B cell (primary cell): Measurements from ENCODE around the gene ARPC5L. TPM values are rescaled to one million over a fixed set of nuclear protein-coding genes. Genes with fewer than 3 reads are reported as not detected.
A peak's percentile ranks its signal among the peaks of the same experiment; 100 is the strongest.

Experiments
- ATAC-seq: fragments of 200-7000 bp; cut with Tn5 transposase; one replicate; pipeline ENCODE4 v1.10.0; 2021; ENCODE audit warnings: low read depth, mild to moderate bottlenecking, moderate number of reproducible peaks, moderate library complexity
- CTCF ChIA-PET: fragments of 350-600 bp; sonication (Branson Sonifier 250); formaldehyde crosslinking; loops from one replicate; lab custom pipeline; 2021; ENCODE audit warnings: antibody characterized with exemption, inconsistent platforms; lab: Charles Lee
- POLR2A ChIA-PET: fragments of 350-600 bp; sonication (Branson Sonifier 250); formaldehyde crosslinking; loops from one replicate; lab custom pipeline; 2021; ENCODE audit warnings: antibody characterized with exemption; lab: Charles Lee
- DNase-seq: peaks from one replicate; pipeline ENCODE4 v3.0.0; 2013
- H2AFZ ChIP-seq: 2 replicates; pipeline ENCODE4 v1.6.1; 2012; ENCODE audit warnings: mild to moderate bottlenecking, low read depth, low read length; ENCODE audit not compliant: insufficient read depth, poor library complexity, severe bottlenecking
- H3K27ac ChIP-seq, 2 donors: 1 replicate in 1 of 2; 2 replicates in 1 of 2; pipeline ENCODE4 v1.5.1; 2012 to 2013; ENCODE audit warnings: low read length in 2 of 2, mild to moderate bottlenecking in 2 of 2, moderate library complexity in 1 of 2
- H3K27me3 ChIP-seq, 4 experiments: fragments of 200-600 bp in 1 of 4; sonication (generic) in 1 of 4; replicated peaks in 1 of 4; 1 replicate in 2 of 4; 2 replicates in 2 of 4; pipeline versions ENCODE4 v1.6.1 to v1.7.0; 2013 to 2016; ENCODE audit warnings: low read length in 3 of 4, mild to moderate bottlenecking in 2 of 4, mixed read lengths in 1 of 4, moderate library complexity in 1 of 4; ENCODE audit not compliant: insufficient read depth in 4 of 4, control insufficient read depth in 3 of 4; ENCODE audit errors: control extremely low read depth in 1 of 4
- H3K36me3 ChIP-seq, 2 experiments: replicated peaks in 1 of 2; 1 replicate in 1 of 2; 2 replicates in 1 of 2; pipeline versions ENCODE4 v1.6.1 to v1.7.1; 2013; ENCODE audit warnings: low read length in 1 of 2; ENCODE audit not compliant: insufficient read depth in 2 of 2, control insufficient read depth in 1 of 2; ENCODE audit errors: control extremely low read depth in 1 of 2, extremely low read depth in 1 of 2
- H3K4me1 ChIP-seq, 2 donors: fragments of 200-600 bp in 1 of 2; sonication (generic) in 1 of 2; 1 replicate in 1 of 2; 2 replicates in 1 of 2; pipeline versions ENCODE4 v1.5.1 to v1.6.1; 2013 to 2017; ENCODE audit warnings: low read length in 2 of 2; ENCODE audit not compliant: control insufficient read depth in 2 of 2, insufficient read depth in 2 of 2
- H3K4me2 ChIP-seq: replicated peaks from 2 replicates; pipeline ENCODE3; 2012; ENCODE audit warnings: mild to moderate bottlenecking, low read depth, low read length; ENCODE audit not compliant: poor library complexity, severe bottlenecking
- H3K4me3 ChIP-seq, 5 experiments: fragments of 200-600 bp in 1 of 5; sonication (generic) in 1 of 5; 1 replicate in 3 of 5; 2 replicates in 2 of 5; pipeline versions ENCODE4 v1.5.1 to v1.7.0; 2011 to 2016; ENCODE audit warnings: low read length in 4 of 5, mild to moderate bottlenecking in 4 of 5, low read depth in 2 of 5, control low read depth in 1 of 5, moderate library complexity in 1 of 5; ENCODE audit not compliant: insufficient read depth in 1 of 5; ENCODE audit errors: control extremely low read depth in 1 of 5, extremely low read depth in 1 of 5
- H3K79me2 ChIP-seq: fragments of 200-600 bp; sonication (generic); one replicate; pipeline ENCODE4 v1.6.0; 2016; ENCODE audit warnings: low read length; ENCODE audit not compliant: control insufficient read depth, insufficient read depth
- H3K9ac ChIP-seq: fragments of 200-600 bp; sonication (generic); 2 replicates; pipeline ENCODE4 v1.6.1; 2017; ENCODE audit warnings: mild to moderate bottlenecking, low read length, moderate library complexity
- H3K9me3 ChIP-seq, 3 donors: one replicate each; pipeline versions ENCODE4 v1.6.1 to v1.7.1; 2013; ENCODE audit warnings: low read length in 2 of 3; ENCODE audit not compliant: control insufficient read depth in 2 of 3, insufficient read depth in 1 of 3; ENCODE audit errors: control extremely low read depth in 1 of 3
- H4K20me1 ChIP-seq: 2 replicates; pipeline ENCODE4 v1.6.0; 2012; ENCODE audit warnings: mild to moderate bottlenecking, low read length; ENCODE audit not compliant: insufficient read depth, control insufficient read depth, poor library complexity, severe bottlenecking
- H3K27ac Mint-ChIP-seq: one replicate; pipeline ENCODE4 v1.8.0; 2021; ENCODE audit warnings: mixed read lengths
- H3K27me3 Mint-ChIP-seq: one replicate; pipeline ENCODE4 v1.8.0; 2021; ENCODE audit warnings: mixed read lengths
- H3K4me1 Mint-ChIP-seq: one replicate; pipeline ENCODE4 v1.8.0; 2021; ENCODE audit warnings: mixed read lengths
- H3K4me3 Mint-ChIP-seq: one replicate; pipeline ENCODE4 v1.8.0; 2021; ENCODE audit warnings: mixed read lengths
- H3K9me3 Mint-ChIP-seq: one replicate; pipeline ENCODE4 v1.8.0; 2022; ENCODE audit warnings: mixed read lengths; ENCODE audit not compliant: insufficient read depth
- CTCF ChIP-seq: fragments of 200-600 bp; IDR thresholded peaks from one replicate; pipeline ENCODE4 v1.8.0; 2022; ENCODE audit warnings: antibody characterized with exemption, mild to moderate bottlenecking
- EZH2 ChIP-seq: IDR thresholded peaks from 2 replicates; pipeline ENCODE4 v1.6.1; 2012; ENCODE audit warnings: borderline replicate concordance, low read depth, mild to moderate bottlenecking, moderate library complexity, low read length; ENCODE audit not compliant: insufficient read depth, poor library complexity, severe bottlenecking
- WGBS: methylation state at CpG from one replicate; pipeline ENCODE4 v1.1.5; 2013; ENCODE audit warnings: missing lambda C conversion rate; ENCODE audit not compliant: insufficient coverage; 5-methylcytosine and 5-hydroxymethylcytosine counted together
- intact Hi-C: fragments of 100-400 bp; cut with micrococcal nuclease; formaldehyde crosslinking; loops from one replicate; pipeline ENCODE4 v1.10.0; 2022
- polyA plus RNA-seq: library from polyadenylated mRNA; depleted of rRNA; stranded (reverse); fragments of >200 nt; gene quantifications from 2 replicates; pipeline ENCODE4 v1.2.3, GENCODE V29; 2012
- total RNA-seq, 2 donors: library from RNA; stranded (reverse); fragments of 120-200 nt in 1 of 2; gene quantifications; 1 replicate in 1 of 2; 2 replicates in 1 of 2; pipeline versions ENCODE4 v1.2.3 to v1.2.4, GENCODE V29; 2013 to 2022

The ARPC5L gene
- total and polyA plus RNA-seq, 2 donors (not counting 1 experiment from before 2014, with no cell fraction given) = 37.3 to 66.3 TPM

- Mint-ChIP-seq H3K27ac (peak overlapping the region; percentile 10), H3K9me3 (no peaks in the 10 kb centered on the region), H3K4me3 (no peak overlapping the region), H3K27me3 (no peaks in the 10 kb centered on the region), H3K4me1 (no peaks in the 10 kb centered on the region)
- Histone ChIP-seq H3K4me1 (peaks cover 0 to 15% of the 10 kb centered on the region in 2 donors), H3K27me3 (no peaks in the 10 kb centered on the region), H3K27ac (no peak overlapping the region), H3K4me2 (no peak overlapping the region), H4K20me1 (peaks cover 1% of the 10 kb centered on the region), H3K4me3 (no peak overlapping the region), H3K9me3 (no peaks in the 10 kb centered on the region), H3K79me2 (no peaks in the 10 kb centered on the region), H2AFZ (no peak overlapping the region), H3K36me3 (peaks cover 0 to 72% of the 10 kb centered on the region in 2 experiments), H3K9ac (no peak overlapping the region)
- intact Hi-C loops = no loop called here
- ATAC-seq (no peak), DNase-seq (no peak)
- 89% methylated on average over 13 of the region's 13 CpGs for WGBS
- POLR2A ChIA-PET = no interaction called here
- TF ChIP-seq EZH2 = no peak
- TF ChIP-seq CTCF = no peak
- CTCF ChIA-PET = interaction anchor here (0.6 to 1.7 kb wide), 3 partner anchors 12 to 1934 kb away, joined by 3 to 5 read pairs (median 4); no protein-coding TSS in a partner anchor
These were observed 20.3 kb downstream of the ARPC5L start for GRCh38 chr9:124882231-124882630.

DNA sequence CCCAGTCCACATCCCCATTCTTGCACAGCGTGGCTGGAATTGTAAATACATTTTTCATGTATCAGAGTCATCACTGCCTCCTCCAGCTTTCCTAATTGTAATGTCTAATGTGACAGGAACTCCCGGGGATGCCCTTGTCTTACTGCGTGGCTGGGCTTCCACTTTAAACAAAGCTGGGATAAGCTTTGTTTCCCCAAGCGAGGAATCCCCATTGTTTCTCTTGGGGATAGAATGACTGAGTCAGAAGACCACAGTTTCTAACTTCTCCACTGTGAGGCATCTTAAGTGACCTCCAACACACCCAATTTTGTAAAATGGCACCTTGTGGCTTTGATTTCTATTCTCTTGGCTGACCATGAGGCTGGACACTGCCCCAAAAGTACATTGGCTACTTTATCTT is 22.4 kb downstream of the ARPC5L start:
- POLR2A ChIA-PET = no interaction called here

More for the DNA sequence above, 22.4 kb downstream of the ARPC5L start:
- no peak overlapping the region for H2AFZ ChIP-seq
- H3K4me1 ChIP-seq = peaks cover 0 to 15% of the 10 kb centered on the region in 2 donors
- H4K20me1 ChIP-seq = no peaks in the 10 kb centered on the region
- no peak overlapping the region for H3K4me3 ChIP-seq
- intact Hi-C loops = no loop called here
- no peak overlapping the region for H3K9ac ChIP-seq
- H3K4me2 ChIP-seq = no peak overlapping the region
- WGBS = 100% methylated on average over 2 of the region's 4 CpGs
- H3K9me3 Mint-ChIP-seq = no peaks in the 10 kb centered on the region
- ATAC-seq (no peak), DNase-seq (no peak)
- no peak overlapping the region for H3K27ac Mint-ChIP-seq
- no peaks in the 10 kb centered on the region for H3K79me2 ChIP-seq
- CTCF ChIA-PET = no interaction called here
- no peak overlapping the region for H3K27ac ChIP-seq
- no peaks in the 10 kb centered on the region for H3K27me3 ChIP-seq
- TF ChIP-seq EZH2 = no peak
- no peak for TF ChIP-seq CTCF
- H3K27me3 Mint-ChIP-seq = no peaks in the 10 kb centered on the region
- no peaks in the 10 kb centered on the region for H3K9me3 ChIP-seq
- H3K4me3 Mint-ChIP-seq = no peak overlapping the region
- H3K4me1 Mint-ChIP-seq = no peaks in the 10 kb centered on the region
- peaks cover 0 to 67% of the 10 kb centered on the region in 2 experiments for H3K36me3 ChIP-seq
